ENCODE data around the gene SIGLECL1.
A peak's percentile ranks its signal among the peaks of the same experiment; 100 is the strongest.

The SIGLECL1 gene

GRCh38 chr19:51252306-51253079 lies 1.6 kb downstream of the SIGLECL1 start:
- no peak for DNase-seq (ENCODE audit: low spot score)

DNA sequence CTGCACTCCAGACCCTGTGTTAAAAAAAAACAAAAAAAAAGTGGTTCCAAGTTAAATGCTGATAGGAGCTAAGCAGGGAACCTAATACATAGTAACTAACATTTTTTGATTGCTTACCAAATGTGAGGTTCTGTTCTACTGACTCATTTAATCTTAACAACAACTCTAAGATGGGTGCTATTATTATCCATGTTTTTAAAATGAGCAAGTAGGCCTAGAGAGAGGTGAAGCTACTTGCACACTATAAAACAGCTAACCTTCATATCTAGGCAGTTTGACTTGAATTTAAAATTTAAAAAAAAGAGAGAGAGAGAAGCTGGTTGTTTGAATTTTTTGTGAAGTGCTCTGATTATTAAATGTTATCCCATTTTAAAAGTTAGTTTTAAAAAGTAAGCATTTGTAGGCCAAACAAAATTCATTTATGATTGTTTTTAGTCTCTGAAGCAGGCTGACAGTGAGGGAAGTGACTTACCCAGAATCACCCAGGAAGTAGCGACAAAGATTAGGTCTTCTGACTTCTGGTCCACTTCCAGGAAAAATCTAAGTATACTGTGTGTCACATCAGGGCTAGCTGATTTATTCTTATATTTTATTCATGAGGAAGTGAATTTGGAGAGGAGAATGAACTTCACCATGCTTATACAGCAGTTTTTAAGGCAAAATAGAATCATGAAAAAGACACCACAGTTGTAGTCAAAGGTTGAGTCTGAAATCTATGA lies 2.4 kb downstream of the SIGLECL1 start:
- DNase-seq (ENCODE audit: low spot score): no peak

DNA sequence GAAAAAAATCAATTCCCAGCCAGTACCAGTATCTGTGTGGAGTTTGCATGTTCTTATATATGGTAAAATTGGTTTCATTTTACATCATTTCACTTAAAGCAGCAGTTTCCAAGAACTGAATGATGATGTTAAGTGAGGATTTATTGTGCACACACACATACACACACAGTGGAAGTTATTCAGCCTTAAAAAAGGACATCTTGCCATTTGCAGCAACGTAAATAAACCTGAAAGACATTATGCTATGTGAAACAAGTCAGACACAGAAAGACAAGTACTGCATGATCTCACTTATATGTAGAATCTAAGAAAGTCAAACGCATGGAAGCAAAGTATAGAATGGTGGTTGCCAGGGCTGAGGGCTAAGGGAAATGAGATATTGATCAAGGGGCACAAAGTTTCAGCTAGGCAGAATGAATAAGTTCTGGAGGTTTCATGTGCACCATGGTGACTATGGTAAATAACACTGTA lies 5.3 kb downstream of the SIGLECL1 start:
- no peak for DNase-seq (ENCODE audit: low spot score)

- DNase-seq (ENCODE audit: low spot score): no peak
Measured at GRCh38 chr19:51257471-51257870, 6.6 kb downstream of the SIGLECL1 start.

DNA sequence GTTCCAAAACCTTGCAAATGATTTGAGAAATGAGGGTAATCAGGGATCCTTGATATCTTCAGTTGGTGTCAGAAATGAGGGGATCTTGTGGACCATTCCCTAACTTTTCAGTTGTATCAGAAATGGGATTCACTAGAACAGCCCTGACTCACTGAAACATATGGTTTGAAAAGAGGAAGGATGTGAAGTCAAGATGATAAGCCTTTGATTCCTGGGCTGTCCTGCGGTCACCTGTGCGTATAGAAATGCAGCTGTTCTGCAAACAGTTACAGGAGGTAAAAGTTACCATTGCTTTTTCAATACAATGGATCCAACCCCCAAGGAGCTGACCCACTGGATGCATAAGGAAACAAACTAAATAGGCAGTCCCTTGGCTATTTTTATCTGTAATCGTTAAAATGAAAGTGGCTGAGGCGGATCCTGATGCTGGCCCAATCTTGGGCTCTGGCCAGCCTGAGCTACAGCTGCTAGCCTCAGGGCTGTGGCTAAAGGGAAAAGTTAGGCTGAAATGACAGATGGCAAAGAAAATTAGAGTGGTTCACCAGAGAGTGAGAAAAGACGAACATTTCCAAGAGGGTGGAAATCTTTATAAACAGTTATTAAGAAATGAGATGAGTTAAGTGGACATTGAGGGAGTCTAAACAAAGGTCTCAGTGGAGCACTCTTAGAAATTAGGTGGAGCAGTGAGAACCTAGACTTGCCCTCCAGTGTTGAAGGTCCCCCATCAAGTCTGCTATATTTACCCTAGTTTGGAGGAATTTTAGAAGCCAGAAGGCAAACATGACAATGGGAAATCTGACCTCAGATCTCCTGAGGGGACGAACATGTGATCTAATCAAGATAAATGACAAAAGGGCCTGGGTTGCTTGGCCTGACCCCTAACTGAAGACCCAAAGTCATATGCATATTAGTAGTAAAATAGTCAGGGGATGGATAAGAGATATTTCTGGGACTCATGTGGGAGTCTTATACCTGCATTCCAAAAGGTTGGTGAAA lies 7.6 kb downstream of the SIGLECL1 start:
- no peak for DNase-seq (ENCODE audit: low spot score)

GRCh38 chr19:51259348-51260245 lies 8.7 kb downstream of the SIGLECL1 start:
- no peak for DNase-seq (ENCODE audit: low spot score)

DNA sequence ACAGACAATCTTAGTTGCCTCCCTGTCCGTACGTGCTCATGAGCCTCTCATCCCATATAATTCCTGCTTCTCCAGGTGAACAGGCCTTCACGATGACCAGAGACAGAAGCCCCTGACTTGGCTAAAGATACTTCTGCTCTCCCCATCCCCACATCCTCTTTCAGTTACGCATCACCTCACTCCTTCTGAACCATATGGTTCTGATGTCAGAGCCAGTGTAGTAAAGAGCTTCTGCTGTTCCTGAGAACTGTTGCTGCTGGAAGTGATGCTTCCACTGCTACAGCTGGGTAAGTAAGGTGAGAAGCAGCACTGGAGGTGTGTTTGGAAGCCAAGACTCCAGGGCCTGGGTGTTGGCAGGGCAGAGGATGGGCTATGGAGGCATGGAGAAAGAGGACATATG lies 12.9 kb downstream of the SIGLECL1 start:
- DNase-seq (ENCODE audit: low spot score): no peak

GRCh38 chr19:51271067-51271466 lies 20.2 kb downstream of the SIGLECL1 start:
- no peak for DNase-seq (ENCODE audit: low spot score)

DNA sequence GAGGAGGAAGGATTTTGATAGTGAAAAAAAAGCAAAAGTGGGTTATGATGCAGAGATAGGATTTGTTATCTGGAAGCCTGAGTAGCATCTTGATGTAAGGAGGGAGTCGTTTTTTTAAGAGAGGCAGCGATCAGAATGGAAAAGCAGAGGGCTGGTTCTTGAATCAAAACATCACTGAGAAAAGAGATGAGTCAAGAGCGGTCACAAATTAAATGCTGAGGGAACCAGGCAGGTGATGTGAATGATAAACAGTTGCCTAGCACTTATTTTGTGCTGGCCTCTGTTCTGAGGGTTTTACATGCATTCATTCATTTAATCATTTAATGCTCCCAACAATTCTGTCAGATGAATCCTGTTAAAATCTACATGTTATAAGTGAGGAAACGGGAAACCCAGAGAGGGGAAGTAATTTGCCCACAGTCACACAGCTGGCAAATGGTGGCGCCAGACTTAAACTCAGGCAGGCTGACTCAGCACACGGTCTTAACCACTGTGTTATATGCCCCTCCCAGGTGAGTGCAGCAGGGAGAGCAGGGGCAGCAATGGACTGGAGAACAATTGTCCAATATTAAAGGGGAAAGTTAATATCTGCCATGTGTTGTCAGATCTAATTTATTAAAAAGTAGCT lies 21.4 kb downstream of the SIGLECL1 start:
- DNase-seq (ENCODE audit: low spot score): no peak

DNA sequence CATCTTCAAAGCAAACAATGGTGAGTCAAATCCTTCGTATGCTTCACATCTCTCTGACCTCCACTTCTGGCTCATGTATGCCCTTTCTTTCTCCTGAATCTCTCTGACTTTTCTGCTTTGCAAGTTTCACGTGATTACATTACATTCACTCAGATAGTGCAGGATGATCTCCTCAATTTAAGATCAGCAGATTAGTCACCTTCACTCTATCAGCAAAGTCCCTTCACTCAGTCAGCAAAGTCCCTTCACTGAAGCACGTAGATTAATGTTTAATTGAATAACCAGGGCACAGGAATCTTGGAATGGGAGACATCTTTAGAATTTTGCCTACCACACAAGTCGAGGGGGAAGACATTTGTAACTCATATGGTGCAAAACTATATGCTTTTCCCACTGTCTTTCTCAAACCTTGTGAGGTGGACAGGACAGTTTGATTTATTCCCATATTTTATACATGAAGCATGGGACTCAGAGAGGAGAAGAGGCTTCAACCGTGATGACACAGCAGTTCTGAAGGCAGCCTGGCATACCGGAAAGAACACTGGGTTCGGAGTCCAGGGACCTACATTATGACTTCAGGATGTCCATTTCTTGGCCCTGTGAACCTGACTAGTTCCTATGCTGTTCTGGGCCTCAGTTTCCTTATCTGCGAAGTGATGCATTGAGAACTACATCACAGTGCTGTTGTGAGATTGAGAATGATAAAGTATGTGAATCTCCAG lies 23.3 kb downstream of the SIGLECL1 start:
- no peak for DNase-seq (ENCODE audit: low spot score)

GRCh38 chr19:51277112-51277511 lies 26.2 kb downstream of the SIGLECL1 start:
- DNase-seq (ENCODE audit: low spot score): no peak

DNA sequence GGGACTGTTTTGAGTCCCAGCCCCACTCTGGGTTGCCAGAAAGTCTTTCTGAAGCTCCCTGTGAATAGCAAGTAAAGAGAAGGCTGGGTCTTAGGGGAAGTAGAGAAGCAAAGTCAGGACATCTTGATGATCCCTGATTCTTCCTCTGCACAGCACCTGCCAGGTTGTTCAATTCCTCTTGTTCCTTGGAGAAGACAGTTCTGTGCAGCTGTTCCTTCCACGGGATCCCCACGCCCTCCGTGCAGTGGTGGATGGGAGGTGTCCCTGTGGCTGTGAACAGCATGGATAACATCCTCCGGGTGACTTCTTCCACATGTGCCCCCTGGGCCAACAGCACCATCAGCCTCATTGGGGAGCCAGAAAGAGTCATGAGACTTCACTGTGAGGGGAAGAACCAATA lies 31.5 kb downstream of the SIGLECL1 start:
- DNase-seq (ENCODE audit: low spot score): no peak

- no peak for DNase-seq (ENCODE audit: low spot score)
Measured at GRCh38 chr19:51285682-51286081, 34.8 kb downstream of the SIGLECL1 start.

- no peak for DNase-seq (ENCODE audit: low spot score)
Measured at GRCh38 chr19:51289635-51290034, 38.8 kb downstream of the SIGLECL1 start.

DNA sequence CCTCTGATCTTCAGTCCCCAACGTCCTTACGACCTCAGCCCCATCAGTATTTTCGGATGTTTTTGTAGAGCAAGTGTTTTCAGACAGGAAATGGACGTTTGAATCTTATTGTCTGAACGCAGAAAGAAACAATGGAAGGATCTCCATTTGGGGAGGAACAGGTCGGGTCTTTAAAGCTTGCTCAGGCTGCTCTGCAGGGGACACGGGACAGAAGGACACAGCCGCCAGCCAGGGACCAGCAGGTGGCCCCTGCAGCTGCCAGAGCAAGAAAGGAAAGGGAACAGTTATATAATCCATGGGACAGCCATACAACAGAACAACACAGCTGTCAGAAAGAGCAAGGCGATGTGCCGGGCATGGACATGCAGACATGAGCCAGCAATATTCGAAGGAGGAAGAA lies 42.1 kb downstream of the SIGLECL1 start:
- peak; percentile 7 for DNase-seq (ENCODE audit: low spot score)

GRCh38 chr19:51293571-51294210 lies 42.8 kb downstream of the SIGLECL1 start:
- no peak for DNase-seq (ENCODE audit: low spot score)

GRCh38 chr19:51294211-51294976 lies 43.5 kb downstream of the SIGLECL1 start:
- no peak for DNase-seq (ENCODE audit: low spot score)

- no peak for DNase-seq (ENCODE audit: low spot score)
Measured at GRCh38 chr19:51294977-51295375, 44.1 kb downstream of the SIGLECL1 start.
